Muscle layer of colon (tissue), 2 donors: ENCODE results near the gene SEC16A.
"Not testable (repeated sequence)": the region's sequence is repeated elsewhere in the genome, so short reads cannot be mapped to it uniquely, and the experiment has no call there.

Source experiments
- H3K27ac ChIP-seq: one replicate; pipeline ENCODE4 v1.7.0; 2013; ENCODE audit warnings: low read depth, mild to moderate bottlenecking, low read length, moderate library complexity
- H3K27me3 ChIP-seq, 2 donors: one replicate each; pipeline ENCODE4 v1.7.0; 2013; ENCODE audit warnings: low read length in 2 of 2, mild to moderate bottlenecking in 2 of 2; ENCODE audit not compliant: insufficient read depth in 2 of 2, control insufficient read depth in 1 of 2
- H3K36me3 ChIP-seq: one replicate; pipeline ENCODE4 v1.7.0; 2013; ENCODE audit warnings: mild to moderate bottlenecking, low read length; ENCODE audit not compliant: insufficient read depth
- H3K4me1 ChIP-seq: one replicate; pipeline ENCODE4 v1.7.0; 2013; ENCODE audit warnings: mild to moderate bottlenecking, low read length; ENCODE audit not compliant: insufficient read depth
- H3K4me3 ChIP-seq, 2 donors: one replicate each; pipeline ENCODE4 v1.7.0; 2013; ENCODE audit warnings: low read length in 2 of 2, low read depth in 1 of 2, mild to moderate bottlenecking in 1 of 2, moderate library complexity in 1 of 2
- H3K9ac ChIP-seq: one replicate; pipeline ENCODE4 v1.7.0; 2013; ENCODE audit warnings: low read length
- H3K9me3 ChIP-seq: one replicate; pipeline ENCODE4 v1.7.0; 2013; ENCODE audit warnings: mild to moderate bottlenecking, low read length
- donor health status: abdominal sarcoma.
- donor health status: Adenocarcinoma of cecum.

SEC16A gene

GRCh38 chr9:136429683-136430491 lies 53.0 kb downstream of the SEC16A start:
- H3K36me3 ChIP-seq: peaks cover 6% of the 10 kb centered on the region
- no peak overlapping the region for H3K4me3 ChIP-seq
- H3K9me3 ChIP-seq: no peaks in the 10 kb centered on the region

DNA sequence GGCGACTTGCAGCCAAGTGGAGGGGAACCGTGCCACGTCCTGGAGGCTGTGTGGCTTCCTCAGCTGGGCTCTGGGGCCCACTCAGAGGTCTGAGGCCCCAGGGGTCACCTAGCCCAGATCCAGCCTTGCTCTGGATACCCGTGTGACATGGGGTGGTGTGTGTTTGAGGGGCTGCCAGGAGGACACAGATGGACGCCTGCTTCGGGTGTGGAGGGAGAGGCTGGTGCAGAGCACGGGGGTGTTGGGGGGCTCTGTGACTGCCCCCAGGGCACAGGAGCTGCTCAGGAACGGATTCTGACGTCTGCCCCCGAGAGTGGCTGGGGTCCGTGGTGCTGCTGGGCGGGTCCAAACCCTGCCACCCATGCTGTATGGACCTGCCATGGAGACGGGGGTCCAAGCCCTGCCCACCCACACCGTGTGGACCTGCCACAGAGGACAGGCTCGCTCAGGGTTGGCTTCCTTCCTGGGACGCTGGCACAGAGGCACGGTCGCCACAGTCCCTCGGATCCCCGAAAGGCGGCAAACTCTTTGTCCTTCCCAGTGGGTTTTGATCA lies 53.7 kb downstream of the SEC16A start:
- Histone ChIP-seq H3K27ac (no peak overlapping the region), H3K9ac (no peak overlapping the region), H3K9me3 (no peaks in the 10 kb centered on the region), H3K27me3 (no peaks in the 10 kb centered on the region), H3K4me1 (no peaks in the 10 kb centered on the region), H3K4me3 (no peak overlapping the region), H3K36me3 (peaks cover 6% of the 10 kb centered on the region)

More at GRCh38 chr9:136429683-136430491, 53.0 kb downstream of the SEC16A start:
- Histone ChIP-seq H3K27me3 (no peaks in the 10 kb centered on the region), H3K4me1 (no peaks in the 10 kb centered on the region), H3K27ac (no peak overlapping the region), H3K9ac (no peak overlapping the region)

- Histone ChIP-seq H3K27ac (no peak overlapping the region), H3K9ac (no peak overlapping the region), H3K27me3 (no peaks in the 10 kb centered on the region), H3K4me1 (no peaks in the 10 kb centered on the region), H3K4me3 (no peak overlapping the region), H3K9me3 (no peaks in the 10 kb centered on the region), H3K36me3 (peaks cover 27% of the 10 kb centered on the region)
These were observed 56.1 kb downstream of the SEC16A start for GRCh38 chr9:136426787-136427186.

DNA sequence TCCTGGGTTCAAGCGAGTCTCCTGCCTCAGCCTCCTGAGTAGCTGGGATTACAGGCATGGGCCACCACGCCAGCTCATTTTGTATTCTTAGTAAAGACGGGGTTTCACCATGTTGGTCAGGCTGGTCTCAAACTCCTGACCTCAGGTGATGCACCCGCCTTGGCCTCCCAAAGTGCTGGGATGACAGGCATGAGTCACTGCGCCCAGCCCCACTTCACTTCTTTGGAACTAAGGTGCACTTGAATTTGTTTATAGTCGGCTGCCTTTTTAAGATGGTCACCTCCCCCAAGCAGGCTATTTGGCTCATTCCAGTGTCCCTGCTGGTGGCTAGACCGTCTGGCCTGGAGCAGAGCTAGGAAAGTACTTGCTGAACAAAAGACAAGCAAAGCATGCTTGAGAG lies 57.5 kb downstream of the SEC16A start:
- H3K4me3 ChIP-seq, H3K27me3 ChIP-seq, H3K9ac ChIP-seq, H3K9me3 ChIP-seq, H3K4me1 ChIP-seq, H3K27ac ChIP-seq: not testable (repeated sequence)
- peaks cover 36% of the 10 kb centered on the region for H3K36me3 ChIP-seq

DNA sequence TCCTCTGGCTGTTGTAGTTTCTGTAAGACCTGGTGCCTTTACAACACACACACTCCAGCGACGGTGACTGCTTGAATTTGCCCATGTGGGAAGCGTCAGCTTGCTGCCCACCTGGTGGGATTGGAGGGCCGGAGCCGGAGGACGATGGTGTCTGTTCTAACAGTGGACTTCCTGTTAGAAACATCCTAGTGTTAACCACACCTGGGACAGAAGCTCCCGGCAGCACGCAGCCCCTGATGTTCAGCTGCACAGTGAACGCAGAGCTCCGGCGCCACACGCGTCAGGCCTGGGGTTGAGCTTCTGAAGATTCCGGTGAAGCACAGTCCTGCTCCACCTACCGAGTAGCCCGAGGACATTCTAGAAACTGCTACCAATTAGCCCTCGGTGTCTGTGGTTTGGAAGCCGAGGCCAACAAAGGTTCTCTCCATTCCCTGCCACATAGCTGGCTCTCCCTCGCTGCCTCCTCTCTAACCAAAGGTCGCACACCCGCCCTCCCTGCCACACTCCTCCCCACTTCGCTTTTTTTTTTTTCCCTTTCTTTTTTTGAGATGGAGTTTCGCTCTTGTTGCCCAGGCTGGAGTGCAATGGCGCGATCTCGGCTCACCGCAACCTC lies 58.0 kb downstream of the SEC16A start:
- no peak overlapping the region for H3K27ac ChIP-seq
- H3K36me3 ChIP-seq: peaks cover 37% of the 10 kb centered on the region
- H3K27me3 ChIP-seq: no peaks in the 10 kb centered on the region
- no peak overlapping the region for H3K9ac ChIP-seq
- H3K4me3 ChIP-seq: no peak overlapping the region
- H3K9me3 ChIP-seq: no peaks in the 10 kb centered on the region
- no peaks in the 10 kb centered on the region for H3K4me1 ChIP-seq

DNA sequence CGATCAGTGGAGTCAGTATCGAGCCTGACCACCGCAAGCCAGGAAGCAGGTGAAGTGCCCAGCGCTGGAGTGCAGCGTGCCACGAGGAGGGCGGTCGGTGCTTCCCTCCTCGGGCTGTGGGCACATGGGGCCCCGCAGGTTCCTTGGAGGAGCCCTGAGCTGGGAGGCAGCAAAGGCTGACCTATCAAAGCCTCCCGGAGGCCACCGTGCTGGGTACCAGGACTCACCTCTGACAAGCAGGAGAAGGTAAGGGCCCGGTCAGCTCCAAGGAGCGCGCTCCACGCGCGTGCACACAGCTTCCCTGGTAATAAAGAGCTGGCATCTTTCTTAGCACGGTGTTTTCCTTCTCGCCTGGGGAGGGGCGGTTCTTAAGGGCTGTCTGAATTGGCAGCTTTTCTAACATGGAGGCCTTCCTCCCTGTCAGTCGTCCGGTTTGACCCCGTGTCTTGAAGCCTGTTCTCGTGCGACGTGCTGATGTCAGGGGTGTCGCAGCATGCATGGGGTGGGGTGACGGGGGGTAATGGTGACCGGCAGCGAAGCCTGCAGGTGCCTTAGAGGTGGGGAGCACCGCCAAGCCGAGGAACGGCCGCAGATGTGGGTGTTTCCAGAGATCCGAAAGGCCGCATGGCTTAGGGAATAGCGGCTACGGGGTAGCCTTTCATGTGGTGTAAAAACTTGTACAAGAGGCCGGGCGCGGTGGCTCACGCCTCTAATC lies 59.3 kb downstream of the SEC16A start:
- Histone ChIP-seq H3K27me3 (no peaks in the 10 kb centered on the region), H3K4me1 (no peaks in the 10 kb centered on the region), H3K4me3 (no peak overlapping the region), H3K27ac (no peak overlapping the region), H3K9me3 (no peaks in the 10 kb centered on the region), H3K9ac (no peak overlapping the region), H3K36me3 (peaks cover 44% of the 10 kb centered on the region)

GRCh38 chr9:136422876-136423275 lies 60.0 kb downstream of the SEC16A start:
- no peak overlapping the region for H3K27ac ChIP-seq
- no peaks in the 10 kb centered on the region for H3K9me3 ChIP-seq
- no peaks in the 10 kb centered on the region for H3K27me3 ChIP-seq
- H3K9ac ChIP-seq: no peak overlapping the region
- H3K4me3 ChIP-seq: no peak overlapping the region
- H3K36me3 ChIP-seq: peaks cover 51% of the 10 kb centered on the region
- no peaks in the 10 kb centered on the region for H3K4me1 ChIP-seq

- peaks cover 60% of the 10 kb centered on the region for H3K36me3 ChIP-seq
These were observed 61.0 kb downstream of the SEC16A start for GRCh38 chr9:136421791-136422190.

GRCh38 chr9:136419092-136419420 lies 63.8 kb downstream of the SEC16A start:
- no peak overlapping the region for H3K9ac ChIP-seq
- H3K4me1 ChIP-seq: no peaks in the 10 kb centered on the region
- H3K27ac ChIP-seq: no peak overlapping the region
- peaks cover 83% of the 10 kb centered on the region for H3K36me3 ChIP-seq
- H3K9me3 ChIP-seq: no peaks in the 10 kb centered on the region
- H3K4me3 ChIP-seq: no peak overlapping the region
- H3K27me3 ChIP-seq: no peaks in the 10 kb centered on the region

More at GRCh38 chr9:136421791-136422190, 61.0 kb downstream of the SEC16A start:
- Histone ChIP-seq H3K27ac (no peak overlapping the region), H3K9ac (no peak overlapping the region), H3K27me3 (no peaks in the 10 kb centered on the region), H3K9me3 (no peaks in the 10 kb centered on the region), H3K4me1 (no peaks in the 10 kb centered on the region), H3K4me3 (no peak overlapping the region)

DNA sequence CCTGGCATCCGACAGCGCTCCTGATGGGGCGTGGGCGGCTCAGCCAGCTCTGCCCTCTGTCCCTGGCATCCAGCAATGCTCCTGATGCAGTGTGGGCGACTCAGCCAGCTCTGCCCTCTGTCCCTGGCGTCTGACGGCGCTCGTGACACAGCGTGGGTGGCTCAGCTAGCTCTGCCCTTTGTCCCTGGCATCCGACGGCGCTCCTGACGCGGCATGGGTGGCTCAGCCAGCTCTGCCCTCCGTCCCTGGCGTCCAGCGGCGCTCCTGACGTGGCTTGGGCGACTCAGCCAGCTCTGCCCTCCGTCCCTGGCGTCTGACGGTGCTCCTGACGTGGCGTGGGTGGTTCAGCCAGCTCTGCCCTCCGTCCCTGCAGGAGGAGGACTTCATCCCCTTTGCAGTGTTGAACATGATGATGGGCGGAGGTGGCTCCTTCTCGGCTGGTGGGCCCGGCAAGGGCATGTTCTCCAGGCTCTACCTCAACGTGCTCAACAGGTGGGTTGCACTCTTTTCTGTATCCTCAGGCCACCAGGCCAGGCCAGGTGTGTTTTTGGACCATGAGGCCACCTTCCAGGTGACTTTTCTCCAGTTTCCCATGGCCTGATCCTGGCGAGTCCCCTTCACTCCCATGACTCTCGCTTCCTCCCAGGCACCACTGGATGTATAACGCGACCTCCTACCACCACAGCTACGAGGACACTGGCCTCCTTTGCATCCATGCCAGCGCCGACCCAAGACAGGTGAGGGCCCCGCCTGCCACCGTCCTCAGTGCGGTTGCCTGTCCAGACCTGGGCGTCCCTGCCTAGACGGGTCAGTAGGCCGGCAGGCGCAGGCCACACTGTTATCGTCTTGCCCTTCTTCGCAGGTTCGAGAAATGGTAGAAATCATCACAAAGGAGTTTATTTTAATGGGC lies 64.4 kb downstream of the SEC16A start:
- no peaks in the 10 kb centered on the region for H3K9me3 ChIP-seq
- peaks cover 85% of the 10 kb centered on the region for H3K36me3 ChIP-seq
- no peak overlapping the region for H3K9ac ChIP-seq
- no peaks in the 10 kb centered on the region for H3K27me3 ChIP-seq
- H3K27ac ChIP-seq: no peak overlapping the region
- H3K4me1 ChIP-seq: no peaks in the 10 kb centered on the region
- H3K4me3 ChIP-seq: no peak overlapping the region

- H3K9me3 ChIP-seq: no peaks in the 10 kb centered on the region
- H3K27me3 ChIP-seq: no peaks in the 10 kb centered on the region
- no peak overlapping the region for H3K27ac ChIP-seq
- no peak overlapping the region for H3K9ac ChIP-seq
- no peak overlapping the region for H3K4me3 ChIP-seq
- H3K36me3 ChIP-seq: peaks cover 83% of the 10 kb centered on the region
- H3K4me1 ChIP-seq: peaks cover 2% of the 10 kb centered on the region
These were observed 65.9 kb downstream of the SEC16A start for GRCh38 chr9:136416914-136417313.
